Endothelial cell of umbilical vein (primary cell): ENCODE measurements around the gene HPDL. TPM values are rescaled to one million over a fixed set of nuclear protein-coding genes. Genes with fewer than 3 reads are reported as not detected.

Experiments used
- BruUV-seq: library from RNA; stranded (reverse); fragments of 400-500 nt; replicated peaks from 2 replicates; lab custom pipeline; 2021; lab: Mats Ljungman, UMichigan
- CTCF ChIA-PET: fragments of 300-600, 350-600 bp; sonication (Branson Sonifier 250); formaldehyde crosslinking; loops from one replicate; lab custom pipeline; 2021; ENCODE audit warnings: antibody characterized with exemption, inconsistent platforms; lab: Charles Lee
- POLR2A ChIA-PET: fragments of 300-600, 350-600 bp; sonication (Branson Sonifier 250); formaldehyde crosslinking; loops from one replicate; lab custom pipeline; 2021; ENCODE audit warnings: antibody characterized with exemption, inconsistent platforms; lab: Charles Lee
- DNase-seq: peaks from one replicate; pipeline ENCODE4 v3.0.0-alpha.2; 2011; ENCODE audit warnings: low read depth, low spot score
- FAIRE-seq: peaks from 2 replicates; lab custom pipeline; 2011; peaks lifted over from hg19 to GRCh38; lab: Jason Lieb, UNC
- H2AFZ ChIP-seq: 2 replicates; pipeline ENCODE4 v1.6.0; 2012; ENCODE audit warnings: low read depth, low read length, control low read depth, inconsistent platforms
- H3K27ac ChIP-seq: 2 replicates; pipeline ENCODE4 v1.5.1; 2011; ENCODE audit warnings: low read depth, mild to moderate bottlenecking, control low read depth, low read length, moderate library complexity; ENCODE audit not compliant: insufficient read depth
- H3K27me3 ChIP-seq, 2 experiments: 2 replicates each; pipeline versions ENCODE4 v1.6.0 to v1.6.1; 2011; ENCODE audit warnings: low read length in 2 of 2, mixed read lengths in 1 of 2; ENCODE audit not compliant: control insufficient read depth in 2 of 2, insufficient read depth in 2 of 2
- H3K36me3 ChIP-seq, 2 experiments: 2 replicates in 1 of 2; 3 replicates in 1 of 2; pipeline ENCODE4 v1.5.1; 2011; ENCODE audit warnings: low read length in 2 of 2, mild to moderate bottlenecking in 1 of 2, moderate library complexity in 1 of 2; ENCODE audit not compliant: control insufficient read depth in 2 of 2, insufficient read depth in 2 of 2; ENCODE audit errors: extremely low read depth in 1 of 2
- H3K4me1 ChIP-seq: 3 replicates; pipeline ENCODE4 v1.5.1; 2011; ENCODE audit warnings: mild to moderate bottlenecking, low read length; ENCODE audit not compliant: control insufficient read depth, insufficient read depth; ENCODE audit errors: extremely low read depth
- H3K4me2 ChIP-seq: 2 replicates; pipeline ENCODE4 v1.6.1; 2011; ENCODE audit warnings: low read length, control low read depth, mixed read lengths; ENCODE audit not compliant: insufficient read depth
- H3K4me3 ChIP-seq, 3 experiments: fragments of 200-600 bp in 1 of 3; sonication (generic), shearing (Covaris generic) in 1 of 3; replicated peaks in 1 of 3; 2 replicates each; pipeline ENCODE4 v1.5.1; 2011 to 2016; ENCODE audit warnings: control low read depth in 3 of 3, low read length in 3 of 3, mild to moderate bottlenecking in 2 of 3, inconsistent platforms in 1 of 3, low read depth in 1 of 3, moderate library complexity in 1 of 3; ENCODE audit not compliant: insufficient read depth in 1 of 3
- H3K79me2 ChIP-seq: 2 replicates; pipeline ENCODE4 v1.6.0; 2012; ENCODE audit warnings: low read length, inconsistent platforms; ENCODE audit not compliant: control insufficient read depth, insufficient read depth
- H3K9ac ChIP-seq: replicated peaks from 2 replicates; pipeline ENCODE3; 2011; ENCODE audit warnings: low read length, control low read depth; ENCODE audit not compliant: insufficient read depth; ENCODE audit errors: extremely low read depth
- H3K9me1 ChIP-seq: replicated peaks from 3 replicates; pipeline ENCODE4 v1.6.0; 2011; ENCODE audit warnings: mild to moderate bottlenecking, low read length; ENCODE audit not compliant: control insufficient read depth, insufficient read depth; ENCODE audit errors: extremely low read depth
- H3K9me3 ChIP-seq: replicated peaks from 2 replicates; pipeline ENCODE4 v1.5.1; 2012; ENCODE audit warnings: low read length, inconsistent platforms; ENCODE audit not compliant: control insufficient read depth, insufficient read depth
- H4K20me1 ChIP-seq: replicated peaks from 2 replicates; pipeline ENCODE3; 2011; ENCODE audit warnings: mild to moderate bottlenecking, low read length; ENCODE audit not compliant: control insufficient read depth, insufficient read depth; ENCODE audit errors: extremely low read depth
- CTCF ChIP-seq, 2 donors: IDR thresholded peaks; 1 replicate in 1 of 2; 2 replicates in 1 of 2; pipeline ENCODE4 v1.5.1; 2011; ENCODE audit warnings: low read length in 2 of 2, mild to moderate bottlenecking in 2 of 2, moderate library complexity in 2 of 2, control low read depth in 1 of 2, inconsistent platforms in 1 of 2, low read depth in 1 of 2; ENCODE audit not compliant: insufficient read depth in 1 of 2; ENCODE audit errors: extremely low read depth in 1 of 2
- EZH2 ChIP-seq: IDR thresholded peaks from 2 replicates; pipeline ENCODE4 v1.6.1; 2012; ENCODE audit warnings: borderline replicate concordance, low read depth, mild to moderate bottlenecking, moderate library complexity, low read length, inconsistent platforms; ENCODE audit not compliant: severe bottlenecking
- FOS ChIP-seq: IDR thresholded peaks from 2 replicates; pipeline ENCODE4 v1.6.1; 2011; ENCODE audit warnings: mild to moderate bottlenecking, low read length, moderate library complexity, borderline replicate concordance; ENCODE audit not compliant: insufficient read depth
- GATA2 ChIP-seq: IDR thresholded peaks from 2 replicates; pipeline ENCODE4 v1.7.0; 2011; ENCODE audit warnings: low read depth, mild to moderate bottlenecking, moderate library complexity, mixed read lengths, low read length; ENCODE audit not compliant: insufficient read length, insufficient read depth
- JUN ChIP-seq: IDR thresholded peaks from 2 replicates; pipeline ENCODE4 v1.6.1; 2011; ENCODE audit warnings: borderline replicate concordance, low read depth; ENCODE audit not compliant: insufficient read length, insufficient read depth
- MAX ChIP-seq: IDR thresholded peaks from 2 replicates; pipeline ENCODE4 v1.6.1; 2011; ENCODE audit not compliant: insufficient read depth, insufficient read length
- MYC ChIP-seq: IDR thresholded peaks from one replicate; pipeline ENCODE4 v1.6.1; 2011; ENCODE audit warnings: mild to moderate bottlenecking, low read depth, low read length
- POLR2A ChIP-seq: IDR thresholded peaks from 2 replicates; pipeline ENCODE4 v1.6.1; 2012; ENCODE audit warnings: low read depth, mild to moderate bottlenecking, control low read depth, low read length
- POLR2AphosphoS5 ChIP-seq: IDR thresholded peaks from 2 replicates; pipeline ENCODE4 v1.6.1; 2012; ENCODE audit warnings: low read depth, mild to moderate bottlenecking, control low read depth, low read length, moderate library complexity; ENCODE audit not compliant: insufficient read depth
- dilution Hi-C: fragments of 300-500 bp; cut with MboI; formaldehyde crosslinking; loops from one replicate; pipeline ENCODE4 v1.15.0; 2019; ENCODE audit warnings: low sequenced_read_pairs; ENCODE audit not compliant: extremely low pct_ligation_motif_present
- intact Hi-C: fragments of 100-400 bp; cut with micrococcal nuclease; formaldehyde crosslinking; loops from one replicate; pipeline ENCODE4 v1.10.0; 2022
- polyA plus RNA-seq, 4 experiments: library from polyadenylated mRNA; depleted of rRNA in 3 of 4; stranded (reverse) in 3 of 4; unstranded in 1 of 4; fragments of >200 nt; gene quantifications; 2 replicates each; pipeline versions ENCODE4 v1.2.1 to v1.2.3, GENCODE V29; 2011 to 2012; ENCODE audit warnings: missing spikeins in 1 of 4
- total RNA-seq: library from RNA; stranded (reverse); gene quantifications from 2 replicates; pipeline ENCODE4 v1.2.3, GENCODE V29; 2021

The HPDL gene
- total and polyA plus RNA-seq, 2 donors (not counting 3 experiments of a cell fraction or from before 2014, with no cell fraction given): 3.4 to 5.9 TPM

GRCh38 chr1:45328680-45329079 lies 2.0 kb downstream of the HPDL start:
- intact Hi-C loops (no loop called here), dilution Hi-C loops (no loop called here)
- TF ChIP-seq MYC: no peak
- TF ChIP-seq CTCF (IDR thresholded peaks at IDR 0.05; ENCODE audit: extremely low read depth in 1 of 2, insufficient read depth in 1 of 2, low read depth in 1 of 2, low read length in 2 of 2): no peak
- no peak for TF ChIP-seq GATA2
- TF ChIP-seq EZH2: no peak
- Histone ChIP-seq H3K4me2 (no peak overlapping the region), H3K9me1 (no peaks in the 10 kb centered on the region), H3K9ac (no peak overlapping the region), H2AFZ (no peak overlapping the region), H3K4me1 (peaks cover 18% of the 10 kb centered on the region), H3K79me2 (peaks cover 7% of the 10 kb centered on the region), H3K27me3 (no peaks in the 10 kb centered on the region), H4K20me1 (no peaks in the 10 kb centered on the region), H3K36me3 (no peaks in the 10 kb centered on the region), H3K4me3 (no peak overlapping the region), H3K9me3 (no peaks in the 10 kb centered on the region), H3K27ac (no peak overlapping the region)
- CTCF ChIA-PET: interaction anchor here (1.1 to 3.7 kb wide), 4 partner anchors 11 to 28 kb away, joined by 3 to 14 read pairs (median 8); partner anchors contain the start of genes MUTYH and TOE1
- POLR2A ChIA-PET: interaction anchor here (2.3 to 3.5 kb wide), 2 partner anchors 11 to 316 kb away, joined by 6 to 18 read pairs; partner anchors contain the start of genes MUTYH, TOE1 and UROD
- no TSS peak for BruUV-seq
- DNase-seq (no peak), FAIRE-seq (no peak)

- no peaks in the 10 kb centered on the region for H4K20me1 ChIP-seq
- TF ChIP-seq EZH2: no peak
- TF ChIP-seq GATA2: no peak
- TF ChIP-seq JUN: no peak
- no peak for TF ChIP-seq POLR2A
- no peak for TF ChIP-seq FOS
- TF ChIP-seq MAX: no peak
- no peak for TF ChIP-seq POLR2AphosphoS5
- TF ChIP-seq CTCF (IDR thresholded peaks at IDR 0.05; ENCODE audit: extremely low read depth in 1 of 2, insufficient read depth in 1 of 2, low read depth in 1 of 2, low read length in 2 of 2): no peak
- no peak for TF ChIP-seq MYC
- H3K27me3 ChIP-seq: no peaks in the 10 kb centered on the region
- no peak overlapping the region for H3K4me2 ChIP-seq
- no TSS peak for BruUV-seq
- H3K4me3 ChIP-seq: no peak overlapping the region
- H2AFZ ChIP-seq: no peak overlapping the region
- DNase-seq (no peak), FAIRE-seq (no peak)
- POLR2A ChIA-PET: interaction anchor here (0.7 to 3.5 kb wide), 2 partner anchors 11 to 31 kb away, joined by 3 to 18 read pairs; partner anchors contain the start of genes MUTYH and TOE1
- dilution Hi-C loops: no loop called here
- no peaks in the 10 kb centered on the region for H3K9me3 ChIP-seq
- no peaks in the 10 kb centered on the region for H3K9me1 ChIP-seq
- no peak overlapping the region for H3K9ac ChIP-seq
- H3K27ac ChIP-seq: no peak overlapping the region
- intact Hi-C loops: no loop called here
- CTCF ChIA-PET: interaction anchor here (1.1 to 3.7 kb wide), 3 partner anchors 10 to 26 kb away, joined by 3 to 14 read pairs (median 12); partner anchors contain the start of genes MUTYH and TOE1
- peaks cover 7% of the 10 kb centered on the region for H3K79me2 ChIP-seq
- H3K36me3 ChIP-seq: no peaks in the 10 kb centered on the region
- peaks cover 23% of the 10 kb centered on the region for H3K4me1 ChIP-seq
These were observed 2.8 kb downstream of the HPDL start for GRCh38 chr1:45329445-45329844.
